ENCODE measurements around the gene XKR7. TPM values are rescaled to one million over a fixed set of nuclear protein-coding genes. Genes with fewer than 3 reads are reported as not detected.

Gene XKR7
- total RNA-seq, 1 donor from 2014 or later = not detected

GRCh38 chr20:31977080-31977479 is 9.1 kb downstream of the XKR7 start:
- no peak for DNase-seq (ENCODE audit: low read depth, low spot score)

- no peak for DNase-seq (ENCODE audit: low read depth, low spot score)
Observed at GRCh38 chr20:31979713-31980426, 11.9 kb downstream of the XKR7 start.

- no peak for DNase-seq (ENCODE audit: low read depth, low spot score)
Observed at GRCh38 chr20:31981784-31982183, 13.8 kb downstream of the XKR7 start.

GRCh38 chr20:31984981-31985471 is 17.1 kb downstream of the XKR7 start:
- no peak for DNase-seq (ENCODE audit: low read depth, low spot score)

- no peak for DNase-seq (ENCODE audit: low read depth, low spot score)
Observed at GRCh38 chr20:31987744-31988143, 19.8 kb downstream of the XKR7 start.

GRCh38 chr20:31988430-31989015 is 20.6 kb downstream of the XKR7 start:
- no peak for DNase-seq (ENCODE audit: low read depth, low spot score)

GRCh38 chr20:31989030-31989645 is 21.2 kb downstream of the XKR7 start:
- no peak for DNase-seq (ENCODE audit: low read depth, low spot score)

GRCh38 chr20:31990641-31991338 is 22.8 kb downstream of the XKR7 start:
- no peak for DNase-seq (ENCODE audit: low read depth, low spot score)

GRCh38 chr20:31991339-31991705 is 23.4 kb downstream of the XKR7 start:
- DNase-seq (ENCODE audit: low read depth, low spot score) = no peak

- DNase-seq (ENCODE audit: low read depth, low spot score) = no peak
Observed at GRCh38 chr20:31992086-31992485, 24.1 kb downstream of the XKR7 start.

- DNase-seq (ENCODE audit: low read depth, low spot score) = no peak
Observed at GRCh38 chr20:31996996-31997395, 29.0 kb downstream of the XKR7 start.

- DNase-seq (ENCODE audit: low read depth, low spot score) = no peak
Observed at GRCh38 chr20:31998246-31998645, 30.3 kb downstream of the XKR7 start.

GRCh38 chr20:32003325-32003724 is 35.4 kb downstream of the XKR7 start:
- no peak for DNase-seq (ENCODE audit: low read depth, low spot score)

- no peak for DNase-seq (ENCODE audit: low read depth, low spot score)
Observed at GRCh38 chr20:32004963-32005362, 37.0 kb downstream of the XKR7 start.

- DNase-seq (ENCODE audit: low read depth, low spot score) = no peak
Observed at GRCh38 chr20:32006053-32006452, 38.1 kb downstream of the XKR7 start.

GRCh38 chr20:32006841-32007786 is 39.2 kb downstream of the XKR7 start:
- no peak for DNase-seq (ENCODE audit: low read depth, low spot score)

- DNase-seq (ENCODE audit: low read depth, low spot score) = peak; percentile 51
Observed at GRCh38 chr20:32007787-32008616, 40.1 kb downstream of the XKR7 start.

- DNase-seq (ENCODE audit: low read depth, low spot score) = no peak
Observed at GRCh38 chr20:32009564-32009963, 41.6 kb downstream of the XKR7 start.

GRCh38 chr20:32010101-32010500 is 42.1 kb downstream of the XKR7 start, which contains the start of gene CCM2L:
Gene CCM2L (plus strand): TSS chr20:32010438. CDS start chr20:32010455, 17 bp downstream.
- DNase-seq (ENCODE audit: low read depth, low spot score) = no peak

GRCh38 chr20:32010666-32011065 is 42.7 kb downstream of the XKR7 start:
- no peak for DNase-seq (ENCODE audit: low read depth, low spot score)

Data from pulmonary artery endothelial cell (primary cell).